VCaP (cell line): ENCODE data around the gene PIP5KL1.

Experiments
- H3K27ac ChIP-seq: fragments of 450-650 bp; 2 replicates; pipeline ENCODE4 v1.5.1; 2017
- TF ChIP-seq, protein P1 (sequence below): fragments of 450-650 bp; conservative IDR thresholded peaks from 2 replicates; pipeline ENCODE4 v1.5.1; 2017; ENCODE audit warnings: mild to moderate bottlenecking, moderate library complexity

Gene PIP5KL1

DNA sequence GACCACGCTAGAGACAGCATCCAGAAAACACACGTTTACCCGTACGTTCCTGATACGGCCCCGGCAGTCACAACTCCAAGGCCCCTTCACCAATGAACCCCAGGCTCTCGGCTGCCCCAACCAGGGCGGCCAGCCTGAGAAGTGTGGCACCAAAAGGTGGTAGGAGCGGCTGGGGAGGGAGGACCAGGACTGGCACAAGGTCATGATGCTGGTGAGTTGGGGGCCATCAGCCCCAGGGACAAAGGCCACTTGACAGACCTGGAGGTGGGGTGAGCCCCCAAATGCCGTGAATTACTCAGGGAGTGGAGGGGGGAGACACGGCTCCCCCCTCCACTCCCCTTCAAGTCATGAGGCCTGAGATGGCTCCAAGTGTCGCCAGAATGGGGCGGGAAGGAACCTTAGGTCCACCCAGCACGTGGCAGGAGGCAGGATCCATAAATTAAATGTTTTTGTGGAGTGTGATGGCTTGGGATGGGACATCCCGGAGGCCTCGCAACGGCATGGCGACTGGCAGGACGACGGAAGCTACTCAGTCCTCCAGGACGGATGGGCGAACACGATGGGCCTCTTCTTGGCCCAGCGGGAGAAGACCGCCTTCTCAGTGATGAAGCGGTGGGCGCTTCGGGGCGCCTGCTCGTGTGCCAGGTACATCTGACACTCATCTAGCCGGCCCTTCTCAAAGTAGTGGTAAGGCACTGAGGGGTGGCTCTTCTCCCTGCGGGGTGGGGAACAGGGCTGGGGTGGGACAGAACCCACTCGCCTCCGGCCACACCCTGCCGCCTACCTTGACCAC lies 22.5 kb downstream of the PIP5KL1 start:
- TF ChIP-seq, protein P1, sequence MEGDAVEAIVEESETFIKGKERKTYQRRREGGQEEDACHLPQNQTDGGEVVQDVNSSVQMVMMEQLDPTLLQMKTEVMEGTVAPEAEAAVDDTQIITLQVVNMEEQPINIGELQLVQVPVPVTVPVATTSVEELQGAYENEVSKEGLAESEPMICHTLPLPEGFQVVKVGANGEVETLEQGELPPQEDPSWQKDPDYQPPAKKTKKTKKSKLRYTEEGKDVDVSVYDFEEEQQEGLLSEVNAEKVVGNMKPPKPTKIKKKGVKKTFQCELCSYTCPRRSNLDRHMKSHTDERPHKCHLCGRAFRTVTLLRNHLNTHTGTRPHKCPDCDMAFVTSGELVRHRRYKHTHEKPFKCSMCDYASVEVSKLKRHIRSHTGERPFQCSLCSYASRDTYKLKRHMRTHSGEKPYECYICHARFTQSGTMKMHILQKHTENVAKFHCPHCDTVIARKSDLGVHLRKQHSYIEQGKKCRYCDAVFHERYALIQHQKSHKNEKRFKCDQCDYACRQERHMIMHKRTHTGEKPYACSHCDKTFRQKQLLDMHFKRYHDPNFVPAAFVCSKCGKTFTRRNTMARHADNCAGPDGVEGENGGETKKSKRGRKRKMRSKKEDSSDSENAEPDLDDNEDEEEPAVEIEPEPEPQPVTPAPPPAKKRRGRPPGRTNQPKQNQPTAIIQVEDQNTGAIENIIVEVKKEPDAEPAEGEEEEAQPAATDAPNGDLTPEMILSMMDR, result no peak
- H3K27ac ChIP-seq, result no peak overlapping the region

DNA sequence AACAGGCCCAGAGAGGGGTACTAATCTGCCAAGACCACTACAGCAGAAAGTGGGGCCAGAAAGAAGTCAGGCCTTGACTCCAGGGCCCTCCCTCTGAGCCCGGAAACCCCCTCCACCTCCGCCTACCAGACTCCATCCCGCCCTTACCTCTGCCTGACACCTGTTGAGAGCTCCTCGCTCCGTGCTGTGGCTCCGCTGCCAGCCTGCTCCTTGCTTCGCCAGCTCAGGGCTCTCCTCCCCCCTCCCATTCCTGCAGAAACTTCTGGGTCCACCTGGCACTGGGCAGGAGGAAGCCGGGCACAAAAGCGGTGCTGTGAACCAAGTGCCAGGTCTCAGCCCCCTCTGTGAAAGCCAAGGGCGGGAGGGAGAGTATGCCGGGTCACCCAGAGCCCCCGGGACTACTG lies 24.8 kb downstream of the PIP5KL1 start:
- H3K27ac ChIP-seq, result no peak overlapping the region
- TF ChIP-seq, protein P1, result no peak

DNA sequence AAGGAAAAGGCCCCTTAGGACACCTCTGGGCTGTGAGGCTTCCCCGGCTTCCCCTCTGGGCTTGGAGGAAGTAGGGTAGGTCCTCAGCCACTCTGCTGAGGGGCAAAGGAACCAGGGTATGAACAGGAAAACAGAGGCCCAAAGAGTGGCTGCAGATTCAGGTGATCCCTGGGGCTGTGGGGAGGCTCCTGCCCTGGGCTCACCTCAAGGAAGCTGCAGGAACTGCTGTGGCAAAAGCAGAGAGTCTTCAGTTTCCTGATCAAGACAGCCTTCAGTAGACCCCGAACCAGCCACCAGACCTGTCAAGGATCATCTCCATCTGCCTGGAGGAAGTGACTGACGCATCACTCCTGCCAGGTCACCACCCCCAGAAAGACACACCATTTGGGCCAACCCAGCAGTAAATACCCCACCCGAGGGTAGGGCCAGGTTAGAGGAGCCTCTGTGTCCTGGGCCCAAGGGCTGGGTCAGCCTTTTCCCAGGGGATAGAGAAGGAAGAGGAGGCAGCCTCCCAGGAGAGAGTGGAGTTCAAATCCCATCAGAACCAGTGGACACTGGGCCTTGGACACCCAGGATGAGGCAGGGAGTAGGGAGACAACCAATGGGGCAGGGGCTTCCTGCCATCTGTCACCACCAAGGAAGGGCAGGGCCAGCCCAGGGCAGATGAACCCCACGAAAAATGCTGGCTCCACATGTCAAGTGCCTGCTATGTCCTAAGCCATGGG lies 25.4 kb downstream of the PIP5KL1 start:
- no peak overlapping the region for H3K27ac ChIP-seq

DNA sequence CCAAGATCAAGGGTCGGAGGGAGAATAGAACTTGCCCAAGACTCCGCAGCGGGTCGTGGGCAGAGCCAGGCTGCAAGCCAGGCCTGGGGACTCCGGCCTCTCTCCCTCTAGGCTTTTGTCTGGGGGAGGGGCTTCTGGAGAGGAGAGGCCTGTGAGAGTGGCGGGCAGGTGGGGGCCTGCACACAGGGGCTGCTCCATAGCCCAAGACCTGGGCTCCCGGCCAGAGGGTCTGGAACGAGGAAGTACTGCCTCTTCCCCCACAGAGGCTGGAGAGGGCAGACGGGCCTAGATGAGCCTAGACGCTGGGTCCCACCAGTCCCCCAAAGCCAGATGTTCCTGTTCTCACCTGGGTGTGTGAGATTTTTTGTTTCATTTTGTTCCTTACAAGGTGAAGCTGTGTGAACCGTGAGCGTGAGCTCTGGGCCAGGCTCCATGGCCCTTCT lies 26.0 kb downstream of the PIP5KL1 start:
- TF ChIP-seq, protein P1, result no peak
- H3K27ac ChIP-seq, result no peak overlapping the region

More for the DNA sequence above, 25.4 kb downstream of the PIP5KL1 start:
- TF ChIP-seq, protein P1, result no peak

DNA sequence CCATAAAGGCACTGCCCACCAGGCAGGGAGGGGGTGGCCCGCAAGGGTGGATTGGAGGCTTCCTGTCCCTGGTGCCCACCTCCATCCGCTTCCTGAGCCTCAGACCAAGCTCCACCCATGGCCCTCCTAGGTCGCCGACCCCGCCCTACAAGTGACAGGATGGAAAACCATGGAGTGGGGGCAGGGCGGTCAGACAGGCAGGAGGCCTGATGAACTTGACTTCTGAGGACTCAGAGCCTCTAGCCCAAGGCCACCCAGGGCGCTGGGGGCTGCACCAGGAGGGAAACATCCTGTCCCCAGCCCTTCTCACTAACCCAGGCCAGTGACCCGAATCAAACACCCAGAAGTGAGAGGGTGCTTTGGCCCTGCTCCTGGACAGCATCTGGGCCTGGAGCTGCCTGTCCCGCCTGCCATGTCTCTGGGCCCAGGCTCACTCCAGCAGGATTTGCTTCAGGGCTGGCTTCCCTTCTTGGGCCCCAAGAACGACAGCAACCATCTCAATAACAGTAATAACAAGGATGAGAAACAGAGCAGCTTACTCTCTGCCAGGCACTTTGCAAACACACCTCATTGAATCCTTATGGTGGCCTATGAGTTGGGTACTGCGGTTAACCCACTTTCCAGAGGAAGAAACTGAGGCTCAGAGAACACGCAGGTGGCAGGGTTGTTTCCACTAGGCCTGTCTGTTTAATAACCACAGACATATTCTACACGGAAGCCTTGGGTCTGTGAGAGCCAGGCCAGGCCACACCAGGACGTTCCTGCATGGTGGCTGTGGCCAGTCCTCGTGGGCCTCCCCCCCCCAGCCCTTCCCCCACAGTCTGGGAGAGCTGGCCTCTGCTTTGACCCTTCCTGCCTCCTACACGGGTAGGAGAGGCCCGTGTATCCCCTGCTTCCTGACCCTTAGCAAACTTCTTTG lies 26.8 kb downstream of the PIP5KL1 start:
- H3K27ac ChIP-seq, result no peak overlapping the region

DNA sequence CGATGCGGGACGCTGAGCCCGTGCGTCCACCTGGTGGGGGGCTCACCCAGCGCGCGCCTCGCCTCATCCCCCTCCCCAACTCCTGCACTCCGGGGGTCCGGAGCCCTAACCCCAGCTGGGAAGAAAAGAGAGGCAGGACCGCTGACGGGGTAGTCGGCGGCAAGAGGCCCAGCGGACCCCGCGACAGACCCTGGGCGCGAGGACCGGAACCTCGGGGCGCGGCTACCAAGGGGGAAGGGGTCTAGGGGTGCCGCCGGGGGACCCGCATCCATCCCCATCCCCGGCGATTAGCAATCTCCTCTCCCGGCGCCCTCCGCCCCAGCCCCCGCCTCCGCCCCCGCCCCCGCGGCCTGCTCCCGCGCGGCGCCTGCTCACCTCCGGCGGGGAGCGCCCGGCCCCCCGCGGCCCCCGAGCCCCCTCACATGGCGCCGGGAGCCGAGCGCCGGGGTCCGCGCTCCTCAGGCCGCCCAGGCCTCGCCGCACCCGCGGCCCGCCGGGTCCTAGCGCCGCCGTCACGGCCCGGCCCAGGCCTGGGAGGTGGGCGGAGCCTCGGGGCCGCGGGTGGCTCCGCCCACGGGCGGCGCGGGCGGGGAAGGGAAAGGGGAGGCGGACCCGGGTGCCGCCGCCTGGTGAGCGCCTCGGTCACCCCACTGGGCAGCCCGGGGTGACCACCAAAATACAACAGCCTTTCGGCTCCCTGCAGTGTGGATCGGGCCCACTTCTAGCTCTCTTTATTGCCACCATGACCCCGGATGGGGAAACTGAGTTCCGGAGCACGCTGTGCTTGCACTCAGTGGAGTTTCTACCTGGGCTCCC lies 31.2 kb downstream of the PIP5KL1 start, which contains the start of gene ST6GALNAC6:
ST6GALNAC6 (minus strand) TSS at position 476 of the 816 bp plus-strand sequence. CDS start 1,622 bp downstream, outside the sequence.
- peak within 1 kb of the TSS; percentile 80; the same call in 1 of the 2 replicates for H3K27ac ChIP-seq
- TF ChIP-seq, protein P1, result no peak

More for the DNA sequence above, 26.8 kb downstream of the PIP5KL1 start:
- TF ChIP-seq, protein P1, result no peak
